HG02870 (cell line): ENCODE measurements around the gene TGFBR3.

Source experiments
- ATAC-seq: cut with Tn5 transposase; IDR thresholded peaks from one replicate; pipeline ENCODE4 v1.9.1; 2021; ENCODE audit warnings: mild to moderate bottlenecking, moderate library complexity; ENCODE audit not compliant: unreplicated experiment

Gene TGFBR3

DNA sequence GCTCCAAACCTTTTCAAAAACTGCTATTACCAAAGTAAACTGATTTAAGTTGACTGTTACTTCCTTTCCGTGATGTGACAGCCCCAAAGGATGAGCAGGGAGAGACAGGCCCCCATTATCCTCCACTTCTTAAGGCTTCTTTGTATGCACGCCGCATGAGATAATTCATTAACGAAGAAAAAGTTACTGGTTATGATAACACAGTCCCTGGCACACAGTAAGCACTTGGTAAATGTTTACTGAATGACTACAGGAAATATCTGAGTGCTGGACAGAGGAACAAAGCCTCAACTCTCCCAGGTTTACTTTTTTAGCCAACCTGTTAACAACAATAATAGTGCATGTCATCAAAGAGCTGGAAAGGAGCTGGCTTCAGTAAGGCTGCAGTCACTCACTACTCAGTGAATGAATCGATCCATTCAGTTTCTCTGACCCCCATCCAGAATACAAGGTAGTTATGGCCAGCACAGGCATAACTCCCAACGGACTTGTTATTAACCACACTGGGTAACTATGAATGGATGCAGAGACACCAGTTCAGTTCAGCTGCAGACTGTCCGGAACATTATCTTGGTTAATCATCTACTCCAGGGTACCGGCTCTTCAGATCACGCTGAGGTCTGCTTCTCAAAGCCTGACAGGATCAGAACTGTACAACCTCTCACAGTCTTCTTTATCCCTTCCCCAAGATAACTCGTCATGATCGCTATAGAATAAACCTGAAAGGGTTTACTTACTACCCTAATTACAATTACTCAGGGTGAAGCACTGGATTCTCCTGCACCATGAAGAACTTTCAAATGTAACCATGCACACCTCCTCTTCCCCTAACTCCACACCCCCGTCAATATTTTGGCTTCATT, 58.3 kb downstream of the TGFBR3 start:
- no peak for ATAC-seq

DNA sequence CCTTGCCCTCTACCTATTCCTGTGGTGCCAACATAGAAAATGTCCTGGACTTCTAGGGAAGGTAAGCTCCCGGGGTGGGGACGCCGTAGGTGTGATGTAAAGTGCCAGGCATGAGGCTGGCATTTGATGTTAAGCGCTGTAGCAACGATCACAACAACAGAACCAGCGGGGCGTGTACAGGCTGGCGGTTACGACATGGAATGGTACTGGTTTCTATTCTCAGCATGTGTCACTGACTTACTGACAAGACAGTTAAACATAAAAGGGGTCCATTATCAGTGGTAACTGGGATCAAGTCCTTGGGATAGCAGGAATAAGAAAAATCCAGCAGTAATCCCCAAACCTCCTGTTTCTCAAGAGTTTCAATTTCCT, 58.9 kb downstream of the TGFBR3 start:
- no peak for ATAC-seq

DNA sequence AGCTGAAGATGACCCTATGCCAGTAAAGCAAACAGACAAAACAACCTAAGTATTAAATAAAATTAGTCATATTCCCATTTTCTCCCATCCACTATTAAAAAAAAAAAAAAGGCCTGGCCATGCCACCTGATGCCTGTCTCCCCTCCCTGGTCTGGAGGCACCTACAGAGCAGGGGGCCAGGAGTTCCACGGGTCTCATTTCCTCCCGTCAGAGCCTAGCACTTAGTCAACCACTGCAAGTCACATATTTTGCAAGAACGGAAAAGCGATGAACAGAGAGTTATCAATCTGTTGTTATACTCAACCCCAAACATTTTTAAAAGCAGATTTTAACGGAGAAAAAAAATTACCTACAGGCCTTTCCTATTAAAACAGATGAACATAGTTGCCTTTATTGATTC, 59.3 kb downstream of the TGFBR3 start:
- no peak for ATAC-seq

DNA sequence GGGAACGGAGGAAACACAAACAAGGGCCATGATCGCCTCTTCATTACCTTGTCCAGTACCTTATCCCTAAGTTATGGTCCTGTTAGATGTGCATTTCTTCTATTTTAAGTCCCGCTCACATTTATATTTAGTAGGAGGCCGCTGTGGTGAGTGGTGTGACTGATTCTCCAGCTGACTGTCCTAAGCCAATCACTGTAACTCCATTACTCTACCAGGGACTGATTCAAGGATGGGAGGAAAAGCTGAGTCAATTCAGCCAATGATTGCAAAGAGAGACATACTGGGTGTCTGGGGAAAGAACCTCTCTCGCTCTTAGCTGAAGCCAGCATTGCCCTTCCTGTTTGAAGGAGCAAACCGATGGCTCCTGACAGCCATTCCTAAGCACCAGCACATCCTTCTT, 59.7 kb downstream of the TGFBR3 start:
- no peak for ATAC-seq

DNA sequence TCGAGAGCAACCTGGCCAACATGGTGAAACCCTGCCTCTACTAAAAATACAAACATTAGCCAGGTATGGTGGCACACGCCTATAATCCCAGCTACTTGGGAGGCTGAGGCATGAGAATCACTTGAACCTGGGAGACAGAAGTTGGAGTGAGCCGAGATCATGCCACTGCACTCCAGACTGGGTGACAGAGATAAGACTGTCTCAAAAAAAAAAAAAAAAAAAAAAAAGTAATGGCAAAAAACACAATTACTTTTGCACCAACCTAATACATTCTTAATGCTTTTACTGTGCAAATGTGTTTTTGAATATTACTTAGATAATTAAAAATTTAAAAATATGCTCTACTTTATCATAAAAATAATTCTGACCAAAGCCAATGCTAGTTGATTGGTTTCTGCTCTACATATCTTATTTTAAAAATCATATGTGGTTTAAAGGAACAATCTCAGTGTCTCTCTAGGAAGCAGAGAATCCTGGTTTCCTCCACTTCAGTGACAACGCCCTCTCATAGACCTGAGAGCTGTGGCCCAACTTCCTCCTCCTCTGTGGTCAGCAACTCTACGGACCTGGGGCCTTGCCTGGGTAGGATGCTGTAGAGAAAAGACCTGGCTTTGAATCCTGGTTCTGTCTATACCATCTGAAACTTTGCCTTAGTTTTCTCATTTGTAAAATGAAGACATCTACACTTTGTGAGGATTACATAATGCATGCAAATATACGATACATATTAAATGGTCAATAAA, 64.7 kb downstream of the TGFBR3 start:
- ATAC-seq = no peak

DNA sequence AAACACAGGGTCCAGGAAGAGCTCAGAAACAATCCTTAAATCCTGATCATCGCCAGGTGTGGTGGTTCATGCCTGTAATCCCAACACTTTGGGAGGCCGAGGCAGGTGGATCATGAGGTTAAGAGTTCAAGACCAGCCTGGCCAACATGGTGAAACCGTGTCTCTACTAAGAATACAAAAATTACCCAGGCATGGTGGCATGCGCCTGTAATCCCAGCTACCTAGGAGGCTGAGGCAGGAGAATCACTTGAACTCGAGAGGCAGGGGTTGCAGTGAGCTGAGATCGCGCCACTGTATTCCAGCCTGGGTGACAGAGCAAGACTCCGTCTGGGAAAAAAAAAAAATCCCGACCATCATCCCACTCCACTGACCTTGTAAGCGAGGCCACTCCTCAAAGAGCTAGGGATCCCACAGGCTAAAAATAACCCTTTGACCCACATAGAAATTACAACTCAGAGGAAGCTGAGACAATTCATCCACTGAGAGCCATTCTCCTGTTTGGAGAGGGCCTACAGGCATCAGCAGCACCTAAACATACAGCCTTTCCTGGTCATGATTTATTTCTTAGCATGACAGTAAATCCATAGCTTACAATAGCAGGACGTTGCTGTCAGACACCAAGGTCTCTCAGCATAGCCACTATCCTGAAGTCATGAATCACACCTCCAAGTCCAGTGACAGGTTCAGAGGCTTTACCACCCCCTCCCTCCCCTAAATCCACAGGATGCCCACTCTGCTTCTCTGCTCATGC, 66.7 kb downstream of the TGFBR3 start:
- no peak for ATAC-seq

DNA sequence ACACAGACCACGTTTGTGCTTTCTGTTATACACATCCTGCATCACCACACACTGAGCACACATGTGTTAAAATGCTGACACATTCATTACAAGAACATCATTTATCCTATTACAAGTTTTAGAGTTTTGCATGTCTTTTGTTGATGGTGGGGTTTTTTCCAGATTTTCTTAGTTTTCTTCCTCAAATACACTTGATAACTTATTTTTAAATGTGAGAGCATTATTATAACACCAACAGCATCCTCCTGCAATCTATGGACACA, 67.3 kb downstream of the TGFBR3 start:
- no peak for ATAC-seq

DNA sequence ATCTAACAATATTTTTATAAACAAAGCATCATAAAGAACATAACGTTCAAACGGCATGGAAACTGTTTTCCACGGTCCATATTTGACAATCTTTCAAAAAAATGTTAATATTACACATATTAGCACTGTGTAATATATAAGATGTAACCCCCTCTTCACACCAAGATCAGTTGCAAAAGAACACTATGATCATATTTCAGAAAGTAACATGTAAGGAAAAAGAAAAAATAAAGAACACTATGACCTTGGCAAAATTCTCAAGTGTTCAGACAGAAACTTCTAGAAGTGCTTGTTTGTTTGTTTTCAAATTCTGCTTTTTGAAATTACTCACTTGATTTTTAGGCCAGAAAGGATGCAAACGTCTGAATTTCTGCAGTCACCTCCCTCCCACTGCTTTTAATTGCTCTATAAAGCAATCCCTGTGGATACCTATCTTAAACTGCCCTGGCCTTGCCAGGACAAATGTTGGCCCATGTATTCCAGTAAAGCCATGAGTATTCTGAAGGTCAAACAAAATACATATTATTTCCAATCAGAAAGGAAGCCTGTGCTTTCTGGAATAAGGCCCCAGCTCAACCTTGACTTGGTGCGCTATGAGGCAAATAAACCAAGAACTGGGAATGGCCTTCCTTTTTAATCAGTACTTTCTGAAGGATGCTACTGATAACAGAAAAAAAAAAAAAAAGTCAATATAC, 68.6 kb downstream of the TGFBR3 start:
- no peak for ATAC-seq

DNA sequence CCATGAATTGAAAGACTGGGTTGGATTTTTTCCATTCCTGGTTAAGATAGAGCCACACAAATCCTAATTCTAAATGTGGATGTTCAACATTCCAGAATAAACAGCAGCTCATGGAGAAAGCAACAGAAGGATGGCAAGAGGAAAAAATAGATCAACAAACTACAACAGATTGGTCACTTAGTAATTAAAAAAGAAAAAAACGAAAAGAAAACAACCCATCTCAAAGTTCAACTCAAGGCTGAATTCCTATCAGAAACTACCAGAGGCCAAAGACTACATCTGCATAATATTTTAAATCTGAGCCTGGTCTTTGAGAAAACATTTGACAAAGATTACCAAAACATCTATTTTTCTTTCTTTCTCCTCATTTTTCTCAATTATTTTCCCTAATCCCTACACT, 69.9 kb downstream of the TGFBR3 start:
- ATAC-seq = no peak

DNA sequence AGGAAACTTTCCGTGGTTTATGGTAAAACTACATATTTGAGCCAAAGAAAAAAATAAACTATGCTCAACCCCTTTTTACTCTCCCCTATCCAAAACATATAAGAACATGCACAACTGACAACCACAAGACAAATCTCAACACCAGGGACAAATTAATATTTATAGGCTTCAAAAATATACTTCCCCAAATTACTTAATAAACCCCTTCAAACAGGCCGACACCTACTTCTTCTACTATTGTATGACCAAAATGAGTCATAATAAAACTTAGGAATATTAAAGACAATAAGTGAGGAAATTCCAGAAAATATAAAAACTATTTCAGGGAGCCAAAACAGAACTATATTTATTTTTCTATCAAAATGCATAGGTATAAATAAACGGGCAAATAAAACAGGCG, 71.5 kb downstream of the TGFBR3 start:
- ATAC-seq = no peak

DNA sequence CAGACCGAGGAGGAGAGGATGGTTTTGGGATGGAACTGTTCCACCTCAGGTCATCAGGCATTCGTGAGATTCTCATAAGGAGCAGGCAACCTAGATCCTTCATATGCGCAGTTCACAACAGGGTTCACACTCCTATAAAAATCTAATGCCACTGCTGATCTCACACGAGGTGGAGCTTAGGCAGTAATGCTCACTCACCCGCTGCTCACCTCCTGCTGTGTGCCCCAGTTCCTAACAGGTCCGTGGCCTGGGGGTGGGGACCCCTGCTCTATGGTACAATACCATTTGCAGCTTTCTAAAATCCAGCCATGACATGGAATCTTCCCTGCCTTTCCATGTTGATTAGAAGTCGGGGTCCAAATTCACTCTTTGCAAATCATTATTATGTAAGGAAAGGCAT, 72.1 kb downstream of the TGFBR3 start:
- ATAC-seq = no peak

DNA sequence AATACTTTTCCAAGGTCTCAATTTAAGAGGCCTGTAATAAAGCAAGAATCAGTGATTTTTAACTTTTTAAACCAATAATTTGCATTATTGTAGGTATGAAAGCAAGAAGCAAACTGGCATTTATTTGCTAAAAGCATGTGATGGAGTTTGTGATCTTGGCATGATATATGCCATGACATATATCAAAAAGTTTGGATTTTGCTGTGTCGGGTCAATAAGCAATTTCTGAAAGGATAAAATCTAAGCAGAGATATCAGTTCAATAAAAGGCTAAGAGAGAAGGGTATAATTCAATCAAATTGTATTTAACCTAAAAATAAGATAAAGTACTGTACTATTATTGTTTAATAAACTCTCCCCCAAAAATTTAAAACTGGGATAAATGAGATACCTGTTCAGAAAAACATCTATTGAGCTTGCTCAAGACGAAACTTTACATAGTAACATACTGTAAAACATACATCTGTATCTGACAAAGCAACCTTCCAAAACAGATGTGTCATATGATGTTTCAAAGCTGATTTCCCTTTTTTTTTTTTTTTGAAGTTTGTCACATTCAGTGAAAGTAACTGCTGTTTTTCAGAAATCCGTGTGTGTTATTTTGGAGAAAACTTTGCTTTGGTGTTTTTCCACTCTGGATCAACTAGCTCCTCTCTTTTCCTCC, 74.5 kb downstream of the TGFBR3 start:
- ATAC-seq = no peak

DNA sequence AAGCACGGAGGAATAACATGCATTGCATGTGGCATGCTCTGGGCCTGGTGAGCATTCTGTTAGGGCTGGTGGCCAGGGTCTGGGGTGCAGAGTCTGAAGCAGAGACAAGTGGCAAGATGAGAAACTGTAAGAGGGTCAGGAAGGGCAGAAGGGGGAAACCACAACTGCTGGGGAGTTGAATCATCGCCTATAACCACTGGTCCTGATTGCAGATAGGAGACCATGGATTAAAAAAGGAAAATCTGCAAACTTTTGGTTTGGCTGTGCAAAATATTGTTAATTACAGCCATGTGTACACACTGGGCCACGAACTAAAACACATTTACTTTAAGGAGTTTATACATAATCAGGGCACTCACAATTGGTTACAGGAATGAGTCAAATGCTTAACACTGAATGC, 76.6 kb downstream of the TGFBR3 start:
- ATAC-seq = no peak

DNA sequence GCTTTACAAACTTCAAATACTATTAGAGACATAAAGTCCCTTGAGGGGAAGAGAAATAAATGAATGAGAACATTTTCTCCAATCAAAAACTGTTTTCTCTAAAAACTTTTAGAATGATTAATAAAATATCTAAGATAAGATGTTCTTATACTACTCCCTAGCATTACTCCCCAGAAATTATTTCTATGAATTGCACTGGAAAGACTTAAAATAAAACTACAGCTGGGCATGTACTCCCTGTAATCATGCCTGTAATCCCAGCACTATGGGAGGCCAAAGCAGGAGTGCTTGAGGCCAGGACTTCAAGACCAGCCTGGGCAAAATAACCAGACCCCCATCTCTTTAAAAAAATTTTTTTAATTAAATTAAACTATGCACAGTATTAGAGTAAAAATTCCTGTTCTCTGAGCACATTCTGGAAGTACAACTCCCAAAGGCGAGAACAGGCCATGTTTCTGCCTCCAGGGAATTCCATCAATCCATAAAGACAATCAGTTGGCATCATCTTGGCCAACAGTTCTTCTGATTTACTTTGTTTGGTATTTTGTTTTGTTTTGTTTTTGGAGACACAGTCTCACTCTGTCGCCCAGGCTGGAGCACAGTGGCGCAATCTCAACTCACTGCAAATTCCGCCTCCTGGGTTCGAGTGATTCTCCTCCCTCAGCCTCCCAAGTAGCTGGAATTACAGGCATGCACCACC, 77.9 kb downstream of the TGFBR3 start:
- ATAC-seq = no peak

DNA sequence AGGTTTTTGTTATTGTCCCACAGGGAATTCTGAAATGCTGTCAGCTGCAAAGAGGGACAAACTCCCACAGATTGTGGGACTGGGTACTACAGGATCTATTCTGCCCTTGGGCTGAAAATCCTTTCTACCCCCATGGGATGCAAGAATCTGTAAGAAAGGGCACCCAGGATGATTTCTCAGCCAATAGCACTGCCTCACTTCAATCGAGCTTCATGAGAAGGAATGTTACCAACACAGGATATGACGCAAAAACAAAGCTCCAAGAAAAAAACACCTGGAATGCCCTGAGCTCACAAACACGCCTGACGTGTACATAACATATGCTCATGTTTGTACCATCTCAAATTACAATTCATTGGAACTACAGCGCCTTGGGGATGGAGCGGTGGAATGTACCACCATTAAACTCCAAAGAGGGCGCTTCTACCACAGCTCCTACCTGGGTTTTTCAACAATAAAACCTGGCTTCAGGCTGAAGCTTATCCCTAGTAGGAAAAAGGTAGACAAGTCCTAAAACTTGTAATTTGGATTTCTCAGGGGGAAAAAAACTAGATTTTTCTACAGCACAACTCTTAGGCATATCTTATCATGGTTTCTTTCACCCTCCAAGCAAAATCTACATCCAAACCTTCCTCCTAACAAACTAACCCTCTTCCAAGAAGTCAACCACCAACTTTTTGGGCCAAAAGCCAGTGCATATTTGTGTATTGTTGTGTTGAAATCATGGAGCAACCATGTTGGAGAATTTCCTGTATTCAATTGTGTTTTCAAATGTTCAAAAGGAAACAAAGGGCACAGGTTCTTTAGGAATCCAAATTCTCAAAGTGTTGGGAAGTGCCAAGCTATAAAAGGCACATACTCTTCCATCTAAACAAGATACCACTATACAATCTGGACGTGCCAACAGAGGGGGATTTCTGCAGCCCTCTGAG, 78.9 kb downstream of the TGFBR3 start:
- no peak for ATAC-seq

DNA sequence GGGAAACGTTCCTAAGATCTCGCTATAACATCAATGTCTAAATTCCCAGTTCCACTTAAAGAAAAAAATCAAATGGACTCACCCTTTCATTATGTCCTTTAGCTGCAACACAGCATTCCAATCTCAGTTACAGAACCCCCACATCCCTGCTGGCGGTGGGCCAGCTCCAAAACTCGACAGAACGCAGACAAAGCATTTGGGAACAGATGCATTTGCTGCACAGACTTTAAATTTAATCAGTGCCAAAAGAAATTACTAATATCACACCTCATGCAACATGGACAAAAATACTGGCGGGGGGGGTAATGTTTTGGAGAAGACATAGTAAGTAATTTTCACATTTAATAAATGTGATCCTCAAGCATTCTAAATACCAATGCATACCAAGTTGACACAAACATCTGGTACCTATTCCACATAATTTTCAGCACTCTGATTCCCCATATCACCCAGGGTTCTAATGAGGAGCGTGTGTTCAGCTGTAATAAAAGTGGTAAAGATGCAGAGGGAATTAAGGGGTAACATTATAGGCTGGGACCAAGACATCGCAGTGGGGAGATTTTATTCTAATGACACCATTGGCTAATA, 79.7 kb downstream of the TGFBR3 start:
- no peak for ATAC-seq

DNA sequence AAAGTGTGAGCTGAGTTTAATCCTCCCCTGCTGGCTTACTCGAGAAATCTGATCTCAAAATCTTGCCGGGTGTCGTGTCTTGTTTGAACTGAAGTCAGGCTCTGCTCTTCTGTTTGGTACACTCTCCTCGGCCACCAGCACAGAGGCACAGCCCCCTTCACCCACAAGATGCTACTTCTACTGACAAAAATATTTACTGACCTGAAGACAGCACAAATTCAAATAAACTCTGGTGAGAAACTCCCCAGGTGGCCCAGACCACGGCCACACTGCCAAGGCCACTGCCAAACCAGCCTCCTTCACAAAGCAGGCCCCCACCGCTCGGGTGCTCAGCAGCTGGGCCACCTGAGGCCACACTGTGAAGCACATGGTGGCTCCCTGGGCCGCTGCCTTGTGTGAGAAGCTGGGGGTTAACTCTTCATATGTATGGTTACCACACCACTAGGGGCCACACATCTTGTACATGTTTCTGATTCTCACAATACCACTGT, 80.6 kb downstream of the TGFBR3 start:
- no peak for ATAC-seq

DNA sequence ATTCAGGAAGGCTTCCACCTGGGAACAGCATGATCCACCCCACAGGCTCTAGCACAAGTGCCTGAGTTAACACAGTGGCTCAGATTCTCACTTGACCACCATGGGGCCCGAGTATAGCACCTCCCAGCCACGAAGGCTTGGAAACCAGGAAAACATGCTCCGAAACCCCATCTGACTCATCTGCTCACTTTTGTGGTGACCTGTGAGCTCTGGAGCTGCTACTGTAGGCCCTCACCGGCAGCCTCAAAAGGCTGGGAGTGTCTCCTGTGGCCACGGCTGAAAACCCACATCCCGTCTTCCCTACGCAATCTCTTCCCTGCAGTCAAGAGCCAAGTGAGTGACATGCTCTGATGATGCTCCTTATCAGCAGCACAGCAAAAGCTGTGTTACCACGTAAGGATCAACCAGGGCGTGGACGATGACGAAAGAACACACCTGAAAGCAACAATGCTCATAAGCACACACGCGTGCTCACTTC, 81.4 kb downstream of the TGFBR3 start:
- ATAC-seq = peak; percentile 24
